Urinary bladder (tissue), 2 donors: ENCODE measurements around the gene ALDH3B1. TPM values are rescaled to one million over a fixed set of nuclear protein-coding genes. Genes with fewer than 3 reads are reported as not detected.

Experiments
- polyA plus RNA-seq: library from polyadenylated mRNA; stranded (reverse); fragments of 200-250 nt; gene quantifications from one replicate; pipeline ENCODE4 v1.2.3, GENCODE V29; 2013
- small RNA-seq: library from RNA; depleted of rRNA; stranded (forward); fragments of <200 nt; gene quantifications from one replicate; pipeline ENCODE3, GENCODE V24; 2014
- total RNA-seq: library from RNA; depleted of rRNA; stranded (reverse); fragments of >200 nt; gene quantifications from one replicate; pipeline ENCODE4 v1.2.3, GENCODE V29; 2014
- donor health status: healthy.

ALDH3B1 gene
- total and polyA plus RNA-seq, 2 donors, result 4.6 to 14.4 TPM

Small RNA genes lying within 50 kb of the gene (small RNA-seq; reads per million reads assigned to genes)
- not detected for gene MIR6753

Other genes starting within 250 kb of the ALDH3B1 start
- gene UNC93B1, start 6.2 kb upstream of the ALDH3B1 start, total RNA-seq, result 20.5 TPM
- 34.9 TPM for gene UNC93B1, start 6.2 kb upstream of the ALDH3B1 start, polyA plus RNA-seq
- gene NDUFS8, start 20.4 kb downstream of the ALDH3B1 start, total RNA-seq, result 57.0 TPM
- 172 TPM for gene NDUFS8, start 20.4 kb downstream of the ALDH3B1 start, polyA plus RNA-seq
- 43.4 TPM for gene TCIRG1, start 28.7 kb downstream of the ALDH3B1 start, total RNA-seq
- gene TCIRG1, start 28.7 kb downstream of the ALDH3B1 start, polyA plus RNA-seq, result 108 TPM
- 26.2 TPM for gene CHKA, start 111.1 kb downstream of the ALDH3B1 start, total RNA-seq
- 20.2 TPM for gene CHKA, start 111.1 kb downstream of the ALDH3B1 start, polyA plus RNA-seq
- gene KMT5B, start 203.0 kb downstream of the ALDH3B1 start, total RNA-seq, result 78.5 TPM
- 24.5 TPM for gene KMT5B, start 203.0 kb downstream of the ALDH3B1 start, polyA plus RNA-seq